Measurements from ENCODE around the gene RAB7B.

DNA sequence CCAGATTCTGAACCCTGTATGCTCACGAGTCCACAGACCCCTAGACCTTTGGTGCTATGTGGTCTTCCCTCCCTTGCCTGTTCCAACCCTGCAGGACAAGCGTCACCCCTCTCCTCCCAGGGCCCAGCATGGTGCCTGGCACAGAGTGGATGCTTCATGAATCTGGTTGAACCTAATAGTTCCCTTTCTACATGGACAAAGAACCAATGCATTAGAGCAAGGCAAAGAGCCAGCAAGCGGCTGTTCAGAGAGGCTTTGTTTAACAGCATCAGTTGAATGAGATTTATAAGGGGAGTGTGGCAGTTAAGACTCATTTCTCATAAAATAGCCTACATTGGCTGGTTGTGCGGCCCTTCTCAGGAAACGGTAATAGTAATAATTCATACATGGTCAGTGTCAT lies 74.9 kb downstream of the RAB7B start:
- TF ChIP-seq, protein P1, sequence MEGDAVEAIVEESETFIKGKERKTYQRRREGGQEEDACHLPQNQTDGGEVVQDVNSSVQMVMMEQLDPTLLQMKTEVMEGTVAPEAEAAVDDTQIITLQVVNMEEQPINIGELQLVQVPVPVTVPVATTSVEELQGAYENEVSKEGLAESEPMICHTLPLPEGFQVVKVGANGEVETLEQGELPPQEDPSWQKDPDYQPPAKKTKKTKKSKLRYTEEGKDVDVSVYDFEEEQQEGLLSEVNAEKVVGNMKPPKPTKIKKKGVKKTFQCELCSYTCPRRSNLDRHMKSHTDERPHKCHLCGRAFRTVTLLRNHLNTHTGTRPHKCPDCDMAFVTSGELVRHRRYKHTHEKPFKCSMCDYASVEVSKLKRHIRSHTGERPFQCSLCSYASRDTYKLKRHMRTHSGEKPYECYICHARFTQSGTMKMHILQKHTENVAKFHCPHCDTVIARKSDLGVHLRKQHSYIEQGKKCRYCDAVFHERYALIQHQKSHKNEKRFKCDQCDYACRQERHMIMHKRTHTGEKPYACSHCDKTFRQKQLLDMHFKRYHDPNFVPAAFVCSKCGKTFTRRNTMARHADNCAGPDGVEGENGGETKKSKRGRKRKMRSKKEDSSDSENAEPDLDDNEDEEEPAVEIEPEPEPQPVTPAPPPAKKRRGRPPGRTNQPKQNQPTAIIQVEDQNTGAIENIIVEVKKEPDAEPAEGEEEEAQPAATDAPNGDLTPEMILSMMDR (IDR thresholded peaks at IDR 0.05), result no peak
- no peak for TF ChIP-seq POLR2A (IDR thresholded peaks at IDR 0.05)
